ENCODE measurements around the gene ANKRD11. TPM values are rescaled to one million over a fixed set of nuclear protein-coding genes. Genes with fewer than 3 reads are reported as not detected.

Gene ANKRD11
- total RNA-seq, 2 experiments from 2014 or later, result 144 to 145 TPM

DNA sequence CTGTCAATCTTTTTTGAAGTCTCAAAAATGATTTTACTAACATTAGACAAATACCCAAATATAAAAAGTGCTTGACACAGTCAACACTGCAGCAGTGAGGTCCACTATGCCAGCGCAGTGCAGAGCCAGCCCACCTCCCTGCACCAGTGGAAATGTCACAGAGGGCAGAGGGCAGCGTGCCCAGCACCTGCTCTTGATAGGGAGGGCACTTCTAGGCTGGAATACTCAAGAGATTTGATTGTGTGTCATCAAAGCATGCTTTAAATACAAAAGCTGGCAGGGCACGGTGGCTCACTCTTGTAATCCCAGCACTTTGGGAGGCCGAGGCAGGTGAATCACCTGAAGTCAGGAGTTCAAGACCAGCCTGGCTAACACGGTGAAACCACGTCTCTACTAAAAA, 136.0 kb downstream of the ANKRD11 start:
- no peaks in the 10 kb centered on the region for H3K27me3 Mint-ChIP-seq
- H3K36me3 Mint-ChIP-seq (ENCODE audit: low read depth), result peaks cover 39% of the 10 kb centered on the region
- H3K4me3 Mint-ChIP-seq, result no peak overlapping the region
- DNase-seq (no peak), ATAC-seq (no peak)
- intact Hi-C loops (cut with DNase I, micrococcal nuclease), result no loop called here
- ChIA-PET POLR2A (no interaction called here), CTCF (interaction anchor here (1.0 kb wide), 1 partner anchor 64 kb away, joined by 3 read pairs; no protein-coding TSS in a partner anchor)
- H3K4me1 Mint-ChIP-seq, result peaks cover 92% of the 10 kb centered on the region
- no peaks in the 10 kb centered on the region for H3K9me3 Mint-ChIP-seq (ENCODE audit: low read depth)
- no peak overlapping the region for H3K27ac Mint-ChIP-seq

DNA sequence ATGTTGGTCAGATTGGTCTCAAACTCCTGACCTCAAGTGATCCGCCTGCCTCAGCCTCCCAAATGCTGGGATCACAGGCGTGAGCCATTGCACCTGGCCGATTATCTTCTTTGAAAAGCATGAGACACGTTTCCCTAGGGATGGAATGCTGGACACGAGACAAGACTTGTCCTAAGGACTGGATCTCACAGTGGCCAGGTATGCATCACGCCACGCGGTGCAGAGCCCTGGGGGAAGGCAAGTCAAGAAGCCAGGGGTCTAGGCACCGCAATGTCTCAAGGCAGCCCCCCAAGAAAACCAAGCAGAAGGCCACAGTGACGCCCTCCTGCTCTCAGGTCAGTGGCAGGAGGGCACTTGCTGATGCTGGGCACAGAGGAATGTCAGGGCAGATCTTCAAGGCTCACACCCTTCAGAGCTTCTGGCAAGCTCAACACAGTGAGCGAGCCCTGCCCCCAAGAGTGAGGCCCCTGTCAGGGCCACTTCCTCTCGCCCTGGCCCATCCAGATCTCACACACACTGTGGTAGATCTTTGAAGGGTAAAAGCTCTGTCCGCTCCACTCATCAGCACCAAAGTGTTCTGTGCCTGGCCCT, 138.2 kb downstream of the ANKRD11 start:
- POLR2A ChIA-PET, result no interaction called here
- Mint-ChIP-seq H3K27me3 (no peaks in the 10 kb centered on the region), H3K27ac (peak overlapping the region; percentile 17), H3K4me3 (no peak overlapping the region), H3K4me1 (peaks cover 92% of the 10 kb centered on the region), H3K36me3 (ENCODE audit: low read depth) (peaks cover 24% of the 10 kb centered on the region), H3K9me3 (ENCODE audit: low read depth) (no peaks in the 10 kb centered on the region)
- DNase-seq, result no peak
- intact Hi-C loops (cut with DNase I, micrococcal nuclease), result no loop called here
- CTCF ChIA-PET, result no interaction called here
- ATAC-seq, result no peak

DNA sequence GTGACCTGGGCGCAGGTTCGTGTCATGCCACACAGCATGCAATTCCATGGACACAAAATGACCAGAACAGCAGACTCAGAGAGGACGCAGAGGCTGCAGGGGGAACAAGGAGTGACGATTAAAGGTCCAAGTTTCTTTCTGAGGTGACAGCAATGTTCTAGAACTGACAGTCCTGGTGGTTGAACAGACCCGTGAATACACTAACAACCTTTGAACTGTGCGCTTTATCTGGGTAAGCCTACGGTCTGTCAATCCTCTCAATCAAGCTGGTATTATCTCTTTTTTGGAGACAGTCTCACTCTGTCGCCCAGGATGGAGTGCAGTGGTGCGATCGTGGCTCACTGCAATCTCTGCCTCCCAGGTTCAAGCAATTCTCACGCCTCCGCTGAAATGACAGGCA, 138.7 kb downstream of the ANKRD11 start:
- Mint-ChIP-seq H3K27me3 (no peaks in the 10 kb centered on the region), H3K36me3 (ENCODE audit: low read depth) (peaks cover 23% of the 10 kb centered on the region), H3K9me3 (ENCODE audit: low read depth) (no peaks in the 10 kb centered on the region), H3K4me3 (no peak overlapping the region), H3K4me1 (peaks cover 92% of the 10 kb centered on the region), H3K27ac (peak overlapping the region; percentile 60)
- ATAC-seq (no peak), DNase-seq (no peak)
- intact Hi-C loops (cut with DNase I, micrococcal nuclease), result loop anchor here in 1 of 2 experiments (2.0 kb wide), 1 partner anchor 137 kb away; no protein-coding TSS in a partner anchor
- POLR2A ChIA-PET, result no interaction called here
- CTCF ChIA-PET, result interaction anchor here (1.8 kb wide), 1 partner anchor 20 kb away, joined by 4 read pairs; no protein-coding TSS in a partner anchor

DNA sequence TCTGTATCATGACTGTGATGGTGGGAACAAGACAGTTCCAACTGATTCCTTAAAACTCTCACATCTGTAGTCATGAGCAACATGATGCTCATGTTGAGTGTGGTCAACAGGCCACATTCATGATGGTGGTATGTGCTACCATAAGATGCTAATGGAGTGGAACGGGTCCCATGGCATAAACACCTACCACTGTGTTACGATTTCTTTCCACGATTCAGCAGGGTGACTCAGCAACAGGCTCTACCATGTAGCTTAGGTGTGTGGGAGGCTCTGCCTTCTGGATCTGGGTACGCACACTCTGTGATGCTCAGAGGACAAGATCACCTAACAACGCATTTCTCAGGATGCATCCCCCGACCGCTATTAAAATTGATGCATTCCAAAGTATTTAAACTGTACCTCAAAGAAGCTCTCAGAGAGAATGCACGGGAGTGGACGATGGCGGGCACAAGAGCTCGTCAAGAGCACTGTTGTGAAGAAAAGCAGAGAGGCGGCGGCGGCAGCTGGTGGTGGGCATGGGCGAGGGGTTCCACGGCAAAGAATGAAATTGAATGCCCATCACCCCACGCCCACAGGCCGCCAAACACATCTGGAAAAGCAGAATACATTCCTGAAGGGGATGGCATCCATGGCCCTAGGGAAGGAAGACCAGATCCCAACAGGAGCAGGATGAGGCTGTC, 139.5 kb downstream of the ANKRD11 start:
- peaks cover 23% of the 10 kb centered on the region for H3K36me3 Mint-ChIP-seq (ENCODE audit: low read depth)
- intact Hi-C loops (cut with DNase I, micrococcal nuclease), result loop anchor here (1.0 to 2.0 kb wide), 4 partner anchors 10 to 138 kb away; no protein-coding TSS in a partner anchor
- H3K9me3 Mint-ChIP-seq (ENCODE audit: low read depth), result no peaks in the 10 kb centered on the region
- CTCF ChIA-PET, result interaction anchor here (0.6 to 1.8 kb wide), 3 partner anchors 11 to 139 kb away, joined by 3 to 5 read pairs (median 4); no protein-coding TSS in a partner anchor
- ATAC-seq (peak; percentile 81), DNase-seq (peak; percentile 78)
- POLR2A ChIA-PET, result interaction anchor here (0.8 to 1.5 kb wide), 5 partner anchors 8 to 133 kb away, joined by 3 to 5 read pairs (median 4); no protein-coding TSS in a partner anchor
- H3K4me3 Mint-ChIP-seq, result no peak overlapping the region
- H3K4me1 Mint-ChIP-seq, result peaks cover 94% of the 10 kb centered on the region
- peak overlapping the region; percentile 74 for H3K27ac Mint-ChIP-seq
- no peaks in the 10 kb centered on the region for H3K27me3 Mint-ChIP-seq

DNA sequence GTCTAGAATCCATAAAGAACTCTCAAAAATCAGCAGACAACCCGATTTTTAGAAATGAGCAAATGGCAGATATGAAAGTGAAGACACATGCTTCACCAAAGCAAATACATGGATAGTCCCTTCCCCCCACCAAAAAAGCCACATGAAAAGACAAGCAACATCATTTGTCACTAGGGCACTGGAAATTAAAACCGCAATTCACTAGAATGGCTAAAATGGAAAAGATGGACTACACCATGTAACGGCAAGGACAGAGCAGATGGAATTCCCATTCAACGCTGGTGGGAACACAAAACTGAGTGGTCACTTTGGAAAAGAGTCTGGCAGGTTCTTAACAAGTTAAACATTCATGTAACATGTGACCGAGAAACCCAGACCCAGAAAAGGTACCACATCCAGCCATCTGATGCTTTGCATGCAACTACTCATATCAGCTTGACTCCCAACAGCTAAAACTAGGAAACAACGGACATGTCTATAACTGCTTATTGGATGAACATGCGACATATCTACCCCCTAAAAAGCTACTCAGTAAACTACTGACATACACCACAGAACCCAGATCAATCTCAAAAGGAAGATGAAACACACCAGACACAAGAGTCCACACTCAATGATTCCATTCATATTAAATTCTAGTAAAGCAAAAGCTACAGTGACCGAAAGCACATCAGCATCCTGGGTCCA, 140.3 kb downstream of the ANKRD11 start:
- H3K27ac Mint-ChIP-seq, result peak overlapping the region; percentile 74
- ChIA-PET POLR2A (interaction anchor here (0.8 to 1.6 kb wide), 8 partner anchors 9 to 139 kb away, joined by 3 to 5 read pairs (median 4); no protein-coding TSS in a partner anchor), CTCF (interaction anchor here (0.6 to 1.8 kb wide), 6 partner anchors 12 to 179 kb away, joined by 3 to 5 read pairs (median 4); no protein-coding TSS in a partner anchor)
- H3K36me3 Mint-ChIP-seq (ENCODE audit: low read depth), result peaks cover 23% of the 10 kb centered on the region
- ATAC-seq, result peak; percentile 53
- peak overlapping the region; percentile 45 for H3K4me3 Mint-ChIP-seq
- peaks cover 92% of the 10 kb centered on the region for H3K4me1 Mint-ChIP-seq
- intact Hi-C loops (cut with DNase I, micrococcal nuclease), result loop anchor here (1.0 to 2.0 kb wide), 4 partner anchors 11 to 139 kb away; no protein-coding TSS in a partner anchor
- DNase-seq, result peak; percentile 56
- H3K27me3 Mint-ChIP-seq, result no peaks in the 10 kb centered on the region
- H3K9me3 Mint-ChIP-seq (ENCODE audit: low read depth), result no peaks in the 10 kb centered on the region

DNA sequence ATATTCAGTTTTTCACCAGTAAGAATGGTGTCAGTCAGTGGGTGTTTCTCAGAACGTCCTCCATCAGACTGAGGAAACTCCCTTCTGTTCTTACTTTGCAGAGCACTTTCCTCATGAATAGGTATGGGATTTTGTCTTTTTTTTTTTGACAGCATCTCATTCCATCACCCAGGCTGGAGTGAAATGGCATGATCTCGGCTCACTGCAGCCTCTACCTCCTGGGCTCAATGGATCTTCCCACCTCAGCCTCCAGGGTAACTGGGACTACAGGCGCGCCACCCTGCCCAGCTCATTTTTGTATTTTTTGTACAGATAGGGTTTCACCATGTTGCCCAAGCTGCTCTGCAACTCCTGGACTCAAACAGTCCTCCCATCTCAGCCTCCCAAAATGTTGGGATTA, 142.6 kb downstream of the ANKRD11 start:
- H3K36me3 Mint-ChIP-seq (ENCODE audit: low read depth), result peaks cover 29% of the 10 kb centered on the region

DNA sequence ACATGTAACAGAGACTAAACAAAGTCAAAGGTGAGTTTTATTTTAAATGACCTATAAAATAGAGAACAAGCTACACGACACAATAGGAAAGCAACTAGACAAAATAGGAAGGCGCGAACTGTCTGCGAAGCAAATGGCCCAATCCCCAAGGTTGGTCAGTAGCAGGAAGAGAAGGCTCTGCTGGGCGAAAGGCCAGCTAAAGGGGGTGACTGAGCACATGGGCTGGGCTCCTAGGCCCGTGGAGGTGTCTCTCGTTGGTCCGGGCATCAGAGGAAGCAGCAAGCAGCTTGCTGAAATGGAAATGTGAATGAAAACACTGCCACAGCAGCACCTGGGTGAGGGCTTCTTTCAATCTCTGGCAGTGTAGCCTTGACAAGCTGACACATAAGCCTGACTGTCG, 143.5 kb downstream of the ANKRD11 start:
- ChIA-PET CTCF (interaction anchor here (0.6 kb wide), 1 partner anchor 17 kb away, joined by 3 read pairs; no protein-coding TSS in a partner anchor), POLR2A (no interaction called here)
- Mint-ChIP-seq H3K36me3 (ENCODE audit: low read depth) (peaks cover 34% of the 10 kb centered on the region), H3K9me3 (ENCODE audit: low read depth) (no peaks in the 10 kb centered on the region), H3K4me3 (no peak overlapping the region), H3K27me3 (no peaks in the 10 kb centered on the region), H3K4me1 (peaks cover 89% of the 10 kb centered on the region), H3K27ac (peak overlapping the region; percentile 78)
- DNase-seq (no peak), ATAC-seq (no peak)
- intact Hi-C loops (cut with DNase I, micrococcal nuclease), result no loop called here

More for the DNA sequence above, 142.6 kb downstream of the ANKRD11 start:
- no peak for ATAC-seq
- no peaks in the 10 kb centered on the region for H3K9me3 Mint-ChIP-seq (ENCODE audit: low read depth)
- intact Hi-C loops (cut with DNase I, micrococcal nuclease), result no loop called here
- peak overlapping the region; percentile 69 for H3K27ac Mint-ChIP-seq
- CTCF ChIA-PET, result no interaction called here
- H3K4me3 Mint-ChIP-seq, result no peak overlapping the region
- POLR2A ChIA-PET, result interaction anchor here (1.1 kb wide), 1 partner anchor 32 kb away, joined by 4 read pairs; no protein-coding TSS in a partner anchor
- no peaks in the 10 kb centered on the region for H3K27me3 Mint-ChIP-seq
- peaks cover 92% of the 10 kb centered on the region for H3K4me1 Mint-ChIP-seq
- DNase-seq, result no peak

DNA sequence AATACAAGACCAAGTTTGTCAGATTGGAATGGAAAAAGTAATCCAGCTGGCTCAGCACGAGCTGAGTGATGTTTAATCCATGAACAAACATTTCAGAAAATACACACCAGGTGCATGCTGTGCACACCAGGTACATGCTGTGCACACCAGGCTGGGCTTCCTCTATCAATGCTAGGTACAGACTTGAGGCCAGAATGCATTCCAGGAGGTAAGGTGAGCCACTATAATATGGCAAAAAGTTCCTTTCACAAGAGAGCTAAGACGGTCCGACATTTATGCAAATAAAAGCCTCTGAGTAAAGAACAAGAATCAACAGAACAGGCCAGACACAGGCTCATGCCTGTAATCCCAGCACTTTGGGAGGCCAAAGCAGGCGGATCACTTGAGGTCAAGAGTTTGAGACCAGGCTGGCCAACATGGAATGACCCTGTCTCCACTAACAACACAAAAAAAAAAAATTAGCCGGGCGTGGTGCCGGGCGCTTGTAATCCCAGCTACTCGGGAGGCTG, 144.7 kb downstream of the ANKRD11 start:
- DNase-seq (no peak), ATAC-seq (no peak)
- ChIA-PET POLR2A (interaction anchor here (0.6 kb wide), 1 partner anchor 36 kb away, joined by 3 read pairs; no protein-coding TSS in a partner anchor), CTCF (interaction anchor here (1.7 kb wide), 1 partner anchor 121 kb away, joined by 3 read pairs; no protein-coding TSS in a partner anchor)
- Mint-ChIP-seq H3K36me3 (ENCODE audit: low read depth) (peaks cover 30% of the 10 kb centered on the region), H3K4me1 (peaks cover 87% of the 10 kb centered on the region), H3K4me3 (no peak overlapping the region), H3K27me3 (no peaks in the 10 kb centered on the region), H3K9me3 (ENCODE audit: low read depth) (no peaks in the 10 kb centered on the region), H3K27ac (peak overlapping the region; percentile 19)
- intact Hi-C loops (cut with DNase I, micrococcal nuclease), result no loop called here

DNA sequence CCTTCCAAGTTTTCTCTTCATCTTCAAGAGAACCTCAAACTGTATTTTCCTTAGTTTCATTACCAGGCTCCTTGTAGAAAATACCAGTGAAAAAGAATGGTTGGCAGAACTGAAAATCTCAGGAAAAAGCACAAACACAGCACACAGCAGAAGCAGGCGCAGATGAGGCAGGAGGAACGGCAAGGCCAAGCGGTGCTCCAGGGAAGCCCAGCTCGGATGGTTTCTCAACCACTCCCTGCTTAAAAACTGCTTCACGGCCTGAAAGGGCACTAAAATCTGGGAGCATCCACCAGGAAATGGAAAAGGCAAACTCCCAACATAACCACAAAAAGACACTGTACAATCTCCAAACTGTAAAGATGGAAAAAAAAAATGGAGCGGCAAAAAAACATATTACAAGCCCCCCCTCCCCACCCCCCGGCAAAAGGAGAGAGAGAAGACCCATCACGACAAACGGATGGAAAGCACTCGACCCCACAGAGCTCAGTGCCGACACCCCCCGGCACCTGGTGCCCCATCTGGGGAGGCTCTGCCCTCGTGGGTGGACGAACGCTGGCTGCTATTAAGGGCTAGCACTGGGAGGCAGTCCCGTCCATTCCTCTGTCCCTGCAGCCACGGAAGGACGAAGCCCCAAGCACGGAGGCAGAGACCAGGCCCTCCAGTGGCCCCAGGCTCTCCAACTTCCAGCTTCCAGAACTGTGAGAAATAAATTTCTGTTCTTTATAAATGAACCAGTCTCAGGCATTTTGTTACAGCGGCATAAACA, 145.3 kb downstream of the ANKRD11 start:
- CTCF ChIA-PET, result interaction anchor here (0.5 to 1.7 kb wide), 2 partner anchors 11 to 122 kb away, joined by 3 read pairs; no protein-coding TSS in a partner anchor
- peak overlapping the region; percentile 19 for H3K27ac Mint-ChIP-seq
- H3K27me3 Mint-ChIP-seq, result no peaks in the 10 kb centered on the region
- H3K9me3 Mint-ChIP-seq (ENCODE audit: low read depth), result no peaks in the 10 kb centered on the region
- peaks cover 27% of the 10 kb centered on the region for H3K36me3 Mint-ChIP-seq (ENCODE audit: low read depth)
- POLR2A ChIA-PET, result no interaction called here
- intact Hi-C loops (cut with DNase I, micrococcal nuclease), result no loop called here
- ATAC-seq (no peak), DNase-seq (no peak)
- peaks cover 87% of the 10 kb centered on the region for H3K4me1 Mint-ChIP-seq
- H3K4me3 Mint-ChIP-seq, result no peak overlapping the region

DNA sequence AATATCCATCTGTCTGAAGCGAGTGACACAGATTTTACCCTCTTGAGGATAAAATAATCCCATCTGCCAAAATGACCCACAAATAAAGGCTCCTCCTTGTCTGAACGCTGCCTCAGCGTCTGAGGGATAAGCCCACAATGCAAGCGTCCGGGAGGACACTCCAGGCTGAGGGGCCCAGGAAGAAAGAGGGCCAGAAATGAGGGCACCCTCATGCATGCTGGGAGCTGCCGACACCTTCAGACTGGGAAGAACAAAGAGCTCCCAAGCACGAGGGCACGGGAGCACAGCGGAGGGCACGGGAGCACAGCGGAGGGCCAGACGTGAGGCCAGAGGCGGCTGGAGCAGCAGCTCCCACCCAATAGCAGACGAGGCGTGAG, 145.9 kb downstream of the ANKRD11 start:
- Mint-ChIP-seq H3K4me3 (no peak overlapping the region), H3K9me3 (ENCODE audit: low read depth) (no peaks in the 10 kb centered on the region), H3K36me3 (ENCODE audit: low read depth) (peaks cover 27% of the 10 kb centered on the region), H3K4me1 (peaks cover 85% of the 10 kb centered on the region), H3K27me3 (no peaks in the 10 kb centered on the region), H3K27ac (no peak overlapping the region)
- ChIA-PET CTCF (interaction anchor here (0.5 to 1.1 kb wide), 2 partner anchors 10 to 17 kb away, joined by 3 read pairs; no protein-coding TSS in a partner anchor), POLR2A (no interaction called here)
- intact Hi-C loops (cut with DNase I, micrococcal nuclease), result no loop called here
- no peak for ATAC-seq
- no peak for DNase-seq

All from activated CD4-positive, alpha-beta T cell treated with anti-CD3 and anti-CD28 coated beads for 36 hours (primary cell).